ENCODE results near the gene ARFGAP1. TPM values are rescaled to one million over a fixed set of nuclear protein-coding genes. Genes with fewer than 3 reads are reported as not detected.

The ARFGAP1 gene
- total and polyA plus RNA-seq, 2 of the 4 experiments (the other 2 are of a cell fraction), result 59.1 to 194 TPM

- POLR2A ChIA-PET (ENCODE audit: unreplicated experiment), result no interaction called here
- H4K8ac ChIP-seq (ENCODE audit: low read depth in 2 of 2, low read length in 2 of 2), result no peak overlapping the region
These were observed 43.9 kb downstream of the ARFGAP1 start for GRCh38 chr20:63316502-63316921.

More at GRCh38 chr20:63316502-63316921, 43.9 kb downstream of the ARFGAP1 start:
- WGBS, 2 experiments (ENCODE audit: extremely low coverage in 2 of 2, insufficient read length in 1 of 2), result no CpG with 5 or more reads among the region's 14 CpGs
- Histone ChIP-seq H3K4ac (ENCODE audit: low read depth, low read length) (no peak overlapping the region), H3K27me3 (ENCODE audit: control insufficient read depth, insufficient read depth, low read length) (peaks cover 21% of the 10 kb centered on the region; the same call in 1 of the 2 replicates), H4K91ac (ENCODE audit: insufficient read depth, low read depth, low read length) (no peak overlapping the region), H2BK120ac (ENCODE audit: low read depth, low read length) (no peak overlapping the region), H3K36me3 (ENCODE audit: control insufficient read depth, insufficient read depth, low read length) (no peaks in the 10 kb centered on the region), H2AK9ac (replicated peaks; ENCODE audit: low read depth, low read length, poor library complexity) (no peak overlapping the region), H2BK15ac (ENCODE audit: low read depth, low read length) (no peak overlapping the region), H3K9me1 (ENCODE audit: insufficient read depth, low read length) (no peaks in the 10 kb centered on the region), H2AFZ (replicated peaks; ENCODE audit: low read length, poor library complexity) (no peak overlapping the region), H3K23ac (ENCODE audit: low read depth, low read length) (no peak overlapping the region), H2BK5ac (ENCODE audit: low read depth, low read length, poor library complexity, severe bottlenecking) (no peak overlapping the region), H3K9me3 (ENCODE audit: control insufficient read depth, insufficient read depth, low read length) (no peaks in the 10 kb centered on the region), H3K27ac (ENCODE audit: insufficient read depth, low read length) (no peak overlapping the region), H3K4me2 (ENCODE audit: low read depth, low read length) (no peak overlapping the region), H4K5ac (ENCODE audit: low read depth, low read length) (no peak overlapping the region), H4K20me1 (ENCODE audit: insufficient read depth, low read length) (no peaks in the 10 kb centered on the region), H3K56ac (ENCODE audit: extremely low read depth, insufficient read depth, low read length) (no peak overlapping the region), H3K14ac (replicated peaks; ENCODE audit: low read depth, low read length) (no peak overlapping the region), H2AK5ac (ENCODE audit: low read depth, low read length) (no peak overlapping the region), H2BK20ac (ENCODE audit: low read depth, low read length) (no peak overlapping the region), H3K4me1 (ENCODE audit: control insufficient read depth, insufficient read depth, low read length) (peaks cover 13% of the 10 kb centered on the region; the same call in 1 of the 2 replicates), H3K18ac (ENCODE audit: low read depth, low read length) (no peak overlapping the region), H3K9ac (ENCODE audit: low read depth, low read length) (no peak overlapping the region), H3K4me3 (ENCODE audit: insufficient read depth, low read depth, low read length) (no peak overlapping the region), H3K79me1 (ENCODE audit: low read depth in 1 of 2, low read length in 2 of 2) (no peaks in the 10 kb centered on the region)
- dilution Hi-C loops (cut with HindIII; ENCODE audit: low sequenced_read_pairs, unreplicated experiment), result no loop called here
- CTCF ChIA-PET, result no interaction called here
- in situ Hi-C loops (cut with MboI; ENCODE audit: low sequenced_read_pairs), result no loop called here
- no peak for DNase-seq
- intact Hi-C loops (cut with micrococcal nuclease), result no loop called here
- TF ChIP-seq CHD1 (IDR thresholded peaks at IDR 0.05; ENCODE audit: low read depth, low read length), result no peak
- no peak for TF ChIP-seq RAD21 (IDR thresholded peaks at IDR 0.05; ENCODE audit: low read length)
- ATAC-seq (ENCODE audit: low read depth), result peak; percentile 33
- BruUV-seq (replicated peaks), result no TSS peak
